HL-60 (cell line): ENCODE measurements around the gene ARAP2.

Experiments
- DNase-seq, 2 experiments: peaks; one replicate each; pipeline ENCODE4 v3.0.0-alpha.2; 2010 to 2020; ENCODE audit warnings: low read depth in 1 of 2, low spot score in 1 of 2
- H3K27ac ChIP-seq: fragments of 250-450 bp; sonication (Bioruptor Pico); replicated peaks from 2 replicates; pipeline ENCODE4 v1.5.1; 2020; ENCODE audit warnings: mild to moderate bottlenecking, moderate library complexity
- H3K27me3 ChIP-seq: fragments of 250-450 bp; sonication (Bioruptor Pico); 2 replicates; pipeline ENCODE4 v1.5.1; 2021; ENCODE audit warnings: mild to moderate bottlenecking, moderate library complexity; ENCODE audit not compliant: insufficient read depth, poor library complexity, severe bottlenecking
- H3K4me3 ChIP-seq: replicated peaks from 2 replicates; pipeline ENCODE4 v1.5.1; 2011; ENCODE audit warnings: mild to moderate bottlenecking, control low read depth, low read length; ENCODE audit not compliant: insufficient read depth
- CTCF ChIP-seq: IDR thresholded peaks from one replicate; pipeline ENCODE4 v1.5.1; 2011; ENCODE audit warnings: low read length, control low read depth, inconsistent platforms; ENCODE audit not compliant: insufficient read depth
- GABPA ChIP-seq: IDR thresholded peaks from 2 replicates; pipeline ENCODE4 v1.6.1; 2012; ENCODE audit warnings: low read depth
- POLR2AphosphoS5 ChIP-seq: IDR thresholded peaks from 2 replicates; pipeline ENCODE4 v1.6.1; 2012; ENCODE audit warnings: low read depth
- REST ChIP-seq: IDR thresholded peaks from 2 replicates; pipeline ENCODE4 v1.6.1; 2012; ENCODE audit warnings: low read depth; ENCODE audit not compliant: insufficient replicate concordance
- SPI1 ChIP-seq: IDR thresholded peaks from 2 replicates; pipeline ENCODE4 v1.6.1; 2012; ENCODE audit warnings: low read depth, mild to moderate bottlenecking, borderline replicate concordance

Gene ARAP2

GRCh38 chr4:36037127-36037526 lies 207.2 kb downstream of the ARAP2 start:
- no peak overlapping the region for H3K4me3 ChIP-seq
- TF ChIP-seq POLR2AphosphoS5 (no peak), SPI1 (no peak), CTCF (no peak), REST (no peak), GABPA (no peak)

GRCh38 chr4:36029951-36030350 lies 214.4 kb downstream of the ARAP2 start:
- no peak for TF ChIP-seq CTCF
- DNase-seq = no peak
- H3K27ac ChIP-seq = no peak overlapping the region
- no peak overlapping the region for H3K4me3 ChIP-seq
- no peaks in the 10 kb centered on the region for H3K27me3 ChIP-seq

More at GRCh38 chr4:36037127-36037526, 207.2 kb downstream of the ARAP2 start:
- no peak for DNase-seq
- H3K27ac ChIP-seq = no peak overlapping the region
- H3K27me3 ChIP-seq = no peaks in the 10 kb centered on the region

- TF ChIP-seq CTCF (no peak), POLR2AphosphoS5 (no peak), SPI1 (no peak), REST (no peak), GABPA (no peak)
- Histone ChIP-seq H3K27me3 (no peaks in the 10 kb centered on the region), H3K4me3 (no peak overlapping the region), H3K27ac (no peak overlapping the region)
- no peak for DNase-seq
Observed at GRCh38 chr4:36027203-36027602, 217.1 kb downstream of the ARAP2 start.

GRCh38 chr4:36026348-36026880 lies 217.9 kb downstream of the ARAP2 start:
- TF ChIP-seq GABPA (no peak), CTCF (no peak), REST (no peak), SPI1 (no peak), POLR2AphosphoS5 (no peak)
- no peak overlapping the region for H3K27ac ChIP-seq
- no peak overlapping the region for H3K4me3 ChIP-seq
- DNase-seq = no peak
- no peaks in the 10 kb centered on the region for H3K27me3 ChIP-seq
